Endothelial cell of umbilical vein (primary cell): Measurements from ENCODE around the gene ANAPC2.

Experiments
- JUN ChIP-seq: IDR thresholded peaks from 2 replicates; pipeline ENCODE4 v1.6.1; 2011; ENCODE audit warnings: borderline replicate concordance, low read depth; ENCODE audit not compliant: insufficient read length, insufficient read depth
- POLR2A ChIP-seq: IDR thresholded peaks from 2 replicates; pipeline ENCODE4 v1.6.1; 2012; ENCODE audit warnings: low read depth, mild to moderate bottlenecking, control low read depth, low read length

GRCh38 chr9:137168573-137168903 lies 19.8 kb downstream of the ANAPC2 start:
- no peak for TF ChIP-seq JUN
- no peak for TF ChIP-seq POLR2A
